ENCODE data around the gene CNTN4.
A peak's percentile ranks its signal among the peaks of the same experiment; 100 is the strongest.

The CNTN4 gene

DNA sequence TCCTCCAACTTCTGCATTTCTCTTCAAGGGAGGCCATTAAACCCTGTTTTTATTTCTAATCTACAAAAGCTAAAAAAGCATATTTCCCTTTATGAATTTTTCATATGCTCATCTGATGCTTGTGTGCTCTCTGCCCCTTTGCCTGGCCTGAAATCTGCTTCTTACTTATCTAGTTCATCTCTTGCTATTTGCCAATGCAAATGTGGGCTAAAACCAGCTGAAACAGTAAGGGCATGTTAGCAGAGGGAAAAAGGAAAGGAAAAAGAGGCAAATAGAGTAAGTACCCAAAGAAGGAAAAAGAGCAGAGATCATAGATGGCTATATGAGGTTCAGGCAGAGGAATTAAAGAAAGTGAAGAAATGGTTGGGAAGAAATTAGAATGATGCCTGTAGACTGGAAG is 185.2 kb downstream of the CNTN4 start:
- TF ChIP-seq, protein P1, sequence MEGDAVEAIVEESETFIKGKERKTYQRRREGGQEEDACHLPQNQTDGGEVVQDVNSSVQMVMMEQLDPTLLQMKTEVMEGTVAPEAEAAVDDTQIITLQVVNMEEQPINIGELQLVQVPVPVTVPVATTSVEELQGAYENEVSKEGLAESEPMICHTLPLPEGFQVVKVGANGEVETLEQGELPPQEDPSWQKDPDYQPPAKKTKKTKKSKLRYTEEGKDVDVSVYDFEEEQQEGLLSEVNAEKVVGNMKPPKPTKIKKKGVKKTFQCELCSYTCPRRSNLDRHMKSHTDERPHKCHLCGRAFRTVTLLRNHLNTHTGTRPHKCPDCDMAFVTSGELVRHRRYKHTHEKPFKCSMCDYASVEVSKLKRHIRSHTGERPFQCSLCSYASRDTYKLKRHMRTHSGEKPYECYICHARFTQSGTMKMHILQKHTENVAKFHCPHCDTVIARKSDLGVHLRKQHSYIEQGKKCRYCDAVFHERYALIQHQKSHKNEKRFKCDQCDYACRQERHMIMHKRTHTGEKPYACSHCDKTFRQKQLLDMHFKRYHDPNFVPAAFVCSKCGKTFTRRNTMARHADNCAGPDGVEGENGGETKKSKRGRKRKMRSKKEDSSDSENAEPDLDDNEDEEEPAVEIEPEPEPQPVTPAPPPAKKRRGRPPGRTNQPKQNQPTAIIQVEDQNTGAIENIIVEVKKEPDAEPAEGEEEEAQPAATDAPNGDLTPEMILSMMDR (IDR thresholded peaks at IDR 0.05; ENCODE audit: insufficient read depth, low read depth, low read length, missing control alignments): no peak
- no peak for DNase-seq (ENCODE audit: low read depth)

DNA sequence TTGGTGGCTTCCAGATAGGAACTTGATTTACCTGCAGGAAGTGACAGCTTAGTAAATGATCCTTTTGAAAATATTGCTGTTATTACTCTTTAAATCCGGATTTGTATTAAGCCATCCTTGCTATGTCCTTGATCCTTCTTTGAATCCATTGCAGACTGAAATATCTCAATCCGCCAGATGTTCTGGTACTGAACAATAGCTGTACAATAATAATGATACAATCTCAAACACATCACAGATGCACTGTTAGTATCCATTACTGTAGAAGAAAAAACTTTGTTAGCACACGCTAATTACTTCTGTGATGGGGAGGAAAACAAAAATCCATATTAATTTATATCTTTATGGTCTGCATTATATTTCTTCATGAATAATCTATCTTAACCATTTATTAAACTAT is 202.3 kb downstream of the CNTN4 start:
- DNase-seq (ENCODE audit: low read depth): no peak
- H3K4me3 ChIP-seq (ENCODE audit: low read depth, low read length): no peak overlapping the region
- TF ChIP-seq, protein P1 (IDR thresholded peaks at IDR 0.05; ENCODE audit: insufficient read depth, low read depth, low read length, missing control alignments): no peak

More for the DNA sequence above, 185.2 kb downstream of the CNTN4 start:
- H3K4me3 ChIP-seq (ENCODE audit: low read depth, low read length): no peak overlapping the region

DNA sequence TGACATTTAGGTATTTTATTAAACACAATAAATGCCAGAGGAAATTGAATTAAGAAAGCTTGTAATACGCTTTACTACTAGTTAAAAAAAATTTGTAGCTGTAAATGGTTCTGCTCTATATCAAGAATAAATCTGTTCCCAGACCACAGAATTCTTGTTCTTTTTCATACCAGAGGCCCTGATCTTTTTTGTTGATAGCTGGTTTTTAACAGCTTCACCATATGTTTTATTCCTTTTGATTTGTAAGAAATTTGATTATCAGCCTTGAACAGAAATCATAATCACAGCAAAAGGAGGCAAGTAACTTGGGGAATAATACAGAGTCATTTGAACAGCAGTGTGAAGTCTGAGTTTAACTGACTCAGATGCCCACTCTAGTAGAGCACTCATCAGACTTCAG is 202.7 kb downstream of the CNTN4 start:
- TF ChIP-seq, protein P1 (IDR thresholded peaks at IDR 0.05; ENCODE audit: insufficient read depth, low read depth, low read length, missing control alignments): no peak
- DNase-seq (ENCODE audit: low read depth): no peak
- no peak overlapping the region for H3K4me3 ChIP-seq (ENCODE audit: low read depth, low read length)

DNA sequence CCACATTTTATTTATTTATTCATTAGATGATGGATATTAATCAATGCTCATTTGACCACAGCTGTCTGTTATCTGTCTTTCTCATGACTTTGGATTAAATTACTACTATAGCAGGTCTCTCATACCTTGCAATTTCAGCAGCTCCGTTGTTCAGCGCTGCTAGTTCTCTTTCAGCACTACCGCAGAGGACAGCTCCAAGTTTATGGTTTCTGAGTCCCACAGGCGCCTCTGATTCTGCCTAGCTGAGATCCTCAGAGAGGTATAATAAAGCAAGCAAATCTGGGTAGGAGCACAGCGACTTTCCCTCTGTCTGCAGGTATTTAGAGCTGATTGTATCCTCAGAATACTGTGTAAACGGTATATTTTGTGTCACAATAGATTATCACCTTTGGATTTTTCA is 204.9 kb downstream of the CNTN4 start:
- peak; percentile 39 for DNase-seq (ENCODE audit: low read depth)
- TF ChIP-seq, protein P1 (IDR thresholded peaks at IDR 0.05; ENCODE audit: insufficient read depth, low read depth, low read length, missing control alignments): no peak
- no peak overlapping the region for H3K4me3 ChIP-seq (ENCODE audit: low read depth, low read length)

DNA sequence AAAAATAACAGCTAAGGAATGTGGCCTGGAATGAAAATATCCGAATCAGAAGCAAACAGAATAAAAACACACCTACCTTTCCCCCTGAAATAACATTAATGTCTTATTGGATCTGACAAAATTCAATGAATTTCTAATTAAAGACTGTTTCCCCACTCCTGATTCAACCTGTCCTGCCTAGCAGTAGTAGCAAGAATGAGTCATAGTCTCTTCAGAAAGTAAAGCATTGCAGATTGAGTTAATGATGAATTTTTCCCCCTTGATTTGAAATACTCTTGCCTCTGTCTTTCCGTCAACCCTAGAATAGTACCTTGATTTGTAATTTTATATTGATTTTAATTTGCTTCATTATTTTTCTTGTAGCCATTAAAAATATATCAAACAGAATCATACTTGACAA is 212.4 kb downstream of the CNTN4 start:
- H3K4me3 ChIP-seq (ENCODE audit: low read depth, low read length): no peak overlapping the region
- no peak for DNase-seq (ENCODE audit: low read depth)
- TF ChIP-seq, protein P1 (IDR thresholded peaks at IDR 0.05; ENCODE audit: insufficient read depth, low read depth, low read length, missing control alignments): no peak

DNA sequence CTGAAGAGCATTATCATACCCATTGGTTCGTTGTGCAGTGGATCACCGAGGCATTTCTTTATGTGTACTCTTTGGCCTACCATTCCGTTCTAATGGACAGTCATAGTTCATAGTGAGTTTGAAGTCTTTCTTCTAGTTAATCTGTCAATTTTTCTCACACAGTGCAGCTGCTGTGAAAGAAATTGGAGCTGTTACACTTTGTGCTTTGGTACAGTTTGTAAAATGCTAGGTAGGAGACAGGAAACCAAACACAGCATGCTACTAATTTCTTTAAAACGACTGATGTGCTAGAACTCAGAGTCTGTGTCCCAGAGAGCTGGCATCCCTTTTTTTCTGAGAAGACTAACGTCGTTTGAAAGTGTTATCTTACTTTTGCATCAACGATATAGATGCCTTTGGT is 218.9 kb downstream of the CNTN4 start:
- no peak overlapping the region for H3K4me3 ChIP-seq (ENCODE audit: low read depth, low read length)
- TF ChIP-seq, protein P1 (IDR thresholded peaks at IDR 0.05; ENCODE audit: insufficient read depth, low read depth, low read length, missing control alignments): no peak
- no peak for DNase-seq (ENCODE audit: low read depth)

DNA sequence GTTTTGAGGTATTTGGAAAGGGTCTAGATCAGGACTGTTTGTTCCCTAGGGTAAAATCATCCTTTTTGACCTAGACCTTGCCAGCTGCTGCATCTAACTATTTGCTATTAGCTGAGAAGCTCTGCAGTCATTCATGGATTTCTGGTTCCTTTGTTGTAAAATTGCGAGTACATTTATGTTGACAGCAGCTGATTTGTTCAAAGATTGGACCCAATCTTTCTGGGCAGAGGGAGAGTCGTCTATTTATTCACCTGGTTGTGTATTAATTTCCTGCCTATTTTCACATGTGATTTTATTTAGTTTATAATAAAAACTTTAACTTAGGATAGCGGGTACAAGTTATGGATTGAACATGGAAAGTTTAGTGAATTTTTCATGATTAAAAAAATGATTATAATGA is 236.3 kb downstream of the CNTN4 start:
- H3K4me3 ChIP-seq (ENCODE audit: low read depth, low read length): no peak overlapping the region
- DNase-seq (ENCODE audit: low read depth): no peak
- TF ChIP-seq, protein P1 (IDR thresholded peaks at IDR 0.05; ENCODE audit: insufficient read depth, low read depth, low read length, missing control alignments): no peak
